CD14-positive monocyte (primary cell): ENCODE results near the gene STRIP2. TPM values are rescaled to one million over a fixed set of nuclear protein-coding genes. Genes with fewer than 3 reads are reported as not detected.

Experiments used
- DNase-seq, 3 donors: peaks; one replicate each; pipeline ENCODE4 v3.0.0-alpha.2; 2011 to 2022
- H2AFZ ChIP-seq: 2 replicates; pipeline ENCODE4 v1.6.0; 2012; ENCODE audit warnings: mild to moderate bottlenecking, low read depth, low read length, inconsistent platforms; ENCODE audit not compliant: insufficient read depth, poor library complexity, severe bottlenecking
- H3K27ac ChIP-seq, 2 donors: 1 replicate in 1 of 2; 2 replicates in 1 of 2; pipeline ENCODE4 v1.5.1; 2012 to 2013; ENCODE audit warnings: low read length in 2 of 2, control low read depth in 1 of 2, inconsistent platforms in 1 of 2, low read depth in 1 of 2, mild to moderate bottlenecking in 1 of 2
- H3K27me3 ChIP-seq, 2 donors: one replicate each; pipeline versions ENCODE4 v1.6.0 to v1.6.1; 2011 to 2013; ENCODE audit warnings: low read length in 2 of 2; ENCODE audit not compliant: control insufficient read depth in 2 of 2, insufficient read depth in 2 of 2
- H3K36me3 ChIP-seq, 2 donors: replicated peaks in 1 of 2; 1 replicate in 1 of 2; 2 replicates in 1 of 2; pipeline versions ENCODE4 v1.5.1 to v1.6.1; 2012 to 2013; ENCODE audit warnings: low read length in 2 of 2, control low read depth in 1 of 2, inconsistent platforms in 1 of 2, mild to moderate bottlenecking in 1 of 2; ENCODE audit not compliant: insufficient read depth in 2 of 2, control insufficient read depth in 1 of 2
- H3K4me1 ChIP-seq, 2 donors: 1 replicate in 1 of 2; 2 replicates in 1 of 2; pipeline versions ENCODE4 v1.5.1 to v1.6.1; 2012 to 2013; ENCODE audit warnings: low read length in 2 of 2, control low read depth in 1 of 2, inconsistent platforms in 1 of 2, mild to moderate bottlenecking in 1 of 2, moderate library complexity in 1 of 2; ENCODE audit not compliant: insufficient read depth in 2 of 2, control insufficient read depth in 1 of 2
- H3K4me2 ChIP-seq: replicated peaks from 2 replicates; pipeline ENCODE3; 2012; ENCODE audit warnings: low read length, moderate library complexity, mild to moderate bottlenecking; ENCODE audit not compliant: poor library complexity, severe bottlenecking; ENCODE audit errors: extremely low read depth
- H3K4me3 ChIP-seq, 3 experiments: fragments of 200-600 bp in 1 of 3; sonication (generic) in 1 of 3; replicated peaks in 1 of 3; 1 replicate in 2 of 3; 2 replicates in 1 of 3; pipeline ENCODE4 v1.5.1; 2011 to 2013; ENCODE audit warnings: low read length in 3 of 3, mild to moderate bottlenecking in 3 of 3, control low read depth in 2 of 3, low read depth in 2 of 3, inconsistent platforms in 1 of 3, moderate library complexity in 1 of 3
- H3K79me2 ChIP-seq: 2 replicates; pipeline ENCODE4 v1.6.0; 2012; ENCODE audit warnings: mild to moderate bottlenecking, control low read depth, inconsistent platforms, low read length, moderate library complexity; ENCODE audit not compliant: insufficient read depth
- H3K9ac ChIP-seq: 2 replicates; pipeline ENCODE4 v1.6.0; 2017; ENCODE audit warnings: low read length, mild to moderate bottlenecking; ENCODE audit not compliant: insufficient read depth, poor library complexity, severe bottlenecking
- H3K9me3 ChIP-seq, 2 donors: replicated peaks in 1 of 2; 1 replicate in 1 of 2; 2 replicates in 1 of 2; pipeline versions ENCODE4 v1.5.1 to v1.6.1; 2012 to 2013; ENCODE audit warnings: low read length in 2 of 2, control low read depth in 1 of 2; ENCODE audit not compliant: control insufficient read depth in 1 of 2, insufficient read depth in 1 of 2
- H4K20me1 ChIP-seq: 2 replicates; pipeline ENCODE4 v1.6.0; 2012; ENCODE audit warnings: mild to moderate bottlenecking, low read length, control low read depth, moderate library complexity; ENCODE audit not compliant: insufficient read depth
- H3K27ac Mint-ChIP-seq, 7 donors: one replicate each; pipeline ENCODE4 v1.8.0; 2020; ENCODE audit warnings: mild to moderate bottlenecking in 7 of 7, mixed read lengths in 7 of 7, moderate library complexity in 6 of 7, inconsistent platforms in 2 of 7
- H3K27me3 Mint-ChIP-seq, 3 donors: one replicate each; pipeline ENCODE4 v1.8.0; 2021 to 2022; ENCODE audit warnings: low read depth in 3 of 3, mild to moderate bottlenecking in 3 of 3, mixed read lengths in 3 of 3, moderate library complexity in 3 of 3, inconsistent platforms in 1 of 3
- H3K36me3 Mint-ChIP-seq, 2 donors: one replicate each; pipeline ENCODE4 v1.8.0; 2020; ENCODE audit warnings: mixed read lengths in 2 of 2, inconsistent platforms in 1 of 2, mild to moderate bottlenecking in 1 of 2
- H3K4me1 Mint-ChIP-seq: one replicate; pipeline ENCODE4 v1.8.0; 2020; ENCODE audit warnings: mild to moderate bottlenecking, mixed read lengths
- H3K4me3 Mint-ChIP-seq, 2 donors: one replicate each; pipeline ENCODE4 v1.8.0; 2020; ENCODE audit warnings: mild to moderate bottlenecking in 2 of 2, mixed read lengths in 2 of 2, moderate library complexity in 1 of 2
- H3K9me3 Mint-ChIP-seq, 7 donors: one replicate each; pipeline ENCODE4 v1.8.0; 2020 to 2022; ENCODE audit warnings: mixed read lengths in 7 of 7, mild to moderate bottlenecking in 6 of 7, moderate library complexity in 6 of 7, inconsistent platforms in 2 of 7
- WGBS: methylation state at CpG from one replicate; pipeline ENCODE4 v1.1.5; 2013; ENCODE audit warnings: missing lambda C conversion rate; ENCODE audit not compliant: insufficient coverage; 5-methylcytosine and 5-hydroxymethylcytosine counted together
- intact Hi-C, 2 donors: fragments of 100-400 bp; cut with micrococcal nuclease; formaldehyde crosslinking; loops; one replicate each; pipeline versions ENCODE4 v1.15.0 to v1.15.1; 2023
- polyA plus RNA-seq, 3 donors: library from polyadenylated mRNA; depleted of rRNA in 1 of 3; unstranded in 2 of 3; stranded (reverse) in 1 of 3; fragments of 300-500 nt in 2 of 3; fragments of >200 nt in 1 of 3; fragmentation: Illumina TruSeq in 2 of 3; gene quantifications; 1 replicate in 2 of 3; 2 replicates in 1 of 3; pipeline ENCODE4 v1.2.3, GENCODE V29; 2012 to 2021
- TF ChIP-seq, protein P1 (sequence below): fragments of 200-600 bp; IDR thresholded peaks from one replicate; pipeline ENCODE4 v1.8.0; 2022; ENCODE audit warnings: antibody characterized with exemption, mild to moderate bottlenecking

STRIP2 gene
- polyA plus RNA-seq, 3 donors: 0.11 to 0.12 TPM; not detected in 1

DNA sequence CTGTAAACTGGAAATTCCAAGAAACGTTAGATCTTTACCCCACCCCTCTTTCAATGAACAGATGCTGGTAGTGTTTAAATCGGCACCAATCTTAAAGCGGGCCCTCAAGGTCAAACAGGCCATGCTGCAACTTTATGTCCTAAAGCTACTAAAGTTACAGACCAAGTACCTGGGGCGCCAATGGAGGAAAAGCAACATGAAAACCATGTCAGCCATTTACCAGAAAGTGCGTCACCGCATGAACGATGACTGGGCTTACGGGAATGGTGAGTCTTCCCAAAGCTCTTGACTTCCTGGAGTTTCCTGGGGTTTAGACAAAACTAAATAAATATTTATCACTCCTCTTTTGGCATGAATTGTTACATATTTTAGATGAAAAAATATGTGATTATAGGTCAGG lies 48.5 kb downstream of the STRIP2 start:
- H3K4me3 Mint-ChIP-seq: no peak overlapping the region
- no peak overlapping the region for H3K27ac Mint-ChIP-seq
- TF ChIP-seq, protein P1, sequence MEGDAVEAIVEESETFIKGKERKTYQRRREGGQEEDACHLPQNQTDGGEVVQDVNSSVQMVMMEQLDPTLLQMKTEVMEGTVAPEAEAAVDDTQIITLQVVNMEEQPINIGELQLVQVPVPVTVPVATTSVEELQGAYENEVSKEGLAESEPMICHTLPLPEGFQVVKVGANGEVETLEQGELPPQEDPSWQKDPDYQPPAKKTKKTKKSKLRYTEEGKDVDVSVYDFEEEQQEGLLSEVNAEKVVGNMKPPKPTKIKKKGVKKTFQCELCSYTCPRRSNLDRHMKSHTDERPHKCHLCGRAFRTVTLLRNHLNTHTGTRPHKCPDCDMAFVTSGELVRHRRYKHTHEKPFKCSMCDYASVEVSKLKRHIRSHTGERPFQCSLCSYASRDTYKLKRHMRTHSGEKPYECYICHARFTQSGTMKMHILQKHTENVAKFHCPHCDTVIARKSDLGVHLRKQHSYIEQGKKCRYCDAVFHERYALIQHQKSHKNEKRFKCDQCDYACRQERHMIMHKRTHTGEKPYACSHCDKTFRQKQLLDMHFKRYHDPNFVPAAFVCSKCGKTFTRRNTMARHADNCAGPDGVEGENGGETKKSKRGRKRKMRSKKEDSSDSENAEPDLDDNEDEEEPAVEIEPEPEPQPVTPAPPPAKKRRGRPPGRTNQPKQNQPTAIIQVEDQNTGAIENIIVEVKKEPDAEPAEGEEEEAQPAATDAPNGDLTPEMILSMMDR: no peak
- peaks cover 0 to 3% (median 0%) of the 10 kb centered on the region in 3 donors for H3K27me3 Mint-ChIP-seq
- peaks cover 0 to 2% (median 0%) of the 10 kb centered on the region in 7 donors for H3K9me3 Mint-ChIP-seq
- no peaks in the 10 kb centered on the region for H3K79me2 ChIP-seq
- no peaks in the 10 kb centered on the region for H3K36me3 Mint-ChIP-seq
- no peaks in the 10 kb centered on the region for H3K4me1 ChIP-seq
- no peak for DNase-seq
- WGBS: 98% methylated on average over 4 of the region's 8 CpGs
- H3K27me3 ChIP-seq: no peaks in the 10 kb centered on the region
- H3K36me3 ChIP-seq: no peaks in the 10 kb centered on the region
- no peaks in the 10 kb centered on the region for H3K9me3 ChIP-seq
- H3K4me1 Mint-ChIP-seq: no peaks in the 10 kb centered on the region
- H3K4me3 ChIP-seq: no peak overlapping the region
- no peaks in the 10 kb centered on the region for H4K20me1 ChIP-seq
- H3K4me2 ChIP-seq: no peak overlapping the region
- no peak overlapping the region for H3K9ac ChIP-seq
- H2AFZ ChIP-seq: no peak overlapping the region
- no peak overlapping the region for H3K27ac ChIP-seq
- intact Hi-C loops: no loop called here

DNA sequence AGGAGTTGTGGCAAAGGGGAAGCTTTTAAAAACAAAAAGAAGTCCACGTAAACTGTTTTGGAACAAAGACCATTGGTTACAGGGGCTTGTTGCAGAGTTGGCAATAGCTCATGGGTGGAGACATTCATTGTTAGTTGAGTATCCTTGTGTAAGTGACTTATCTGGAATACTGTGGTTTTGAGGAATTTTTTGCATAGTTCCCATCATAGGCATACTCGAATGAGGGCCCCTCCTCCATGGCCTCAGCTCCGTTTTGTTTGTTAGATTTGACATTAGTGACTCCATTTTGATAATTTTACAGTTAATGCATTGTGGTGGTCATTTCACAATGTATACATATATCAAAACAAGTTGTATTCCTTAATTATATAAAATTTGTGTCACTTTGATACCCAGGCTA lies 55.3 kb downstream of the STRIP2 start:
- Histone ChIP-seq H3K4me3 (no peak overlapping the region), H3K9me3 (no peaks in the 10 kb centered on the region), H3K27me3 (no peaks in the 10 kb centered on the region), H3K36me3 (no peaks in the 10 kb centered on the region), H3K4me1 (no peaks in the 10 kb centered on the region), H4K20me1 (no peaks in the 10 kb centered on the region), H3K27ac (no peak overlapping the region), H3K4me2 (no peak overlapping the region), H3K9ac (no peak overlapping the region), H2AFZ (no peak overlapping the region), H3K79me2 (no peaks in the 10 kb centered on the region)
- Mint-ChIP-seq H3K9me3 (peaks cover 0 to 5% (median 2%) of the 10 kb centered on the region in 7 donors), H3K27ac (no peak overlapping the region), H3K4me1 (no peaks in the 10 kb centered on the region), H3K27me3 (peaks cover 2 to 4% (median 3%) of the 10 kb centered on the region in 3 donors), H3K36me3 (no peaks in the 10 kb centered on the region), H3K4me3 (no peak overlapping the region)
- 100% methylated on average over 1 of the region's 3 CpGs for WGBS
- intact Hi-C loops: no loop called here
- TF ChIP-seq, protein P1: no peak
- no peak for DNase-seq
